ENCODE measurements around the gene ATP2B3. TPM values are rescaled to one million over a fixed set of nuclear protein-coding genes. Genes with fewer than 3 reads are reported as not detected.

The ATP2B3 gene
- total RNA-seq, 2 experiments from 2014 or later, result not detected

DNA sequence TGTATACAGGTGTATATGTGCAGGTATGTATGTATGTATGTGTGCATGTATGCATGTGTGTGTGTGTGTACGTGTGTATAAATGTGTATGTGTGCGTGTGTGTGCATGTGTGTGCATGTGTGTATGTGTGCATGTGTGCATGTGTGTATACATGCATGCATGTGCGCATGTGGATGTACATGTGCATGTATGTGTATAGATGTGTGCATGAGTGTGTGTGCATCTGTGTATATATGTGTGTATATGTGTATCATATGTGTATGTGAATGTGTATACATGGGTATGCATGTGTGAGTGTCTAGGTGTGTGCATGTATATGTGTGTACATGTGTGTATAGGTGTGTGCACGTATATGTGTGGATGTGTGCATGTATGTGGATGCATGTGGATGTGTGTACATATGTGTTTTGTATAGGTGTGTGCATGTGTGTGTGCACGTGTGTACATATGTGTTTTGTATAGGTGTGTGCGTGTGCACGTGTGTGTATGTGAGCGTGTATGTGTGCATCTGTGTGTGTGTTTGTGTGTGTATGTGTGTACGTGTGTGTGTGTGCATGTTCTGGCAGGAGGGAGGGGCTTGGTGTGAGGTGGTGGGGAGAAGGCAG, 16.7 kb upstream of the ATP2B3 start:
- no peaks in the 10 kb centered on the region for H3K36me3 Mint-ChIP-seq (ENCODE audit: low read depth)
- DNase-seq (no peak), ATAC-seq (no peak)
- H3K4me3 Mint-ChIP-seq, result no peak overlapping the region
- H3K4me1 Mint-ChIP-seq, result no peaks in the 10 kb centered on the region
- H3K9me3 Mint-ChIP-seq (ENCODE audit: low read depth), result no peaks in the 10 kb centered on the region
- H3K27me3 Mint-ChIP-seq, result no peaks in the 10 kb centered on the region
- no peak overlapping the region for H3K27ac Mint-ChIP-seq
- intact Hi-C loops (cut with DNase I, micrococcal nuclease), result no loop called here
- ChIA-PET POLR2A (no interaction called here), CTCF (no interaction called here)

DNA sequence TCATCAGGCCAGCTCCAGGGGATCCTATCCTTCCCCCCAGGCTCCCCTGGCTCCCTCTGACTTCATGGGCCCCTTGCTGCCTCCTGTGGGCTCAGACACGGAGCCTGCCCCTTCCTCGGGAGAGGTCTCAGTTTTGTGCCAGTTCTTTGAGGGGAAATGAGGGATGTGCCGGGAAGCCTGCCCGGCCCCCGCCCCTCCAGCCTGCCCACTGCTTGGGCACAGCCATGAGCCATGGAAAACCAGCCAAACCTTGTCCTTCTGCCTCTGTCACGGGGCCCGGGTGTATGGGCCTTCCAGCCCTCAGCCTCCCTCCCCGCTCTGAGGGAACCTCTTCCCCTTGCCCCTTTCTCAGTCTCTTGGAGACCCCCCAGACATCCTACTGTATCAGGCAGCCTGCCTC, 15.9 kb upstream of the ATP2B3 start:
- Mint-ChIP-seq H3K27ac (no peak overlapping the region), H3K9me3 (ENCODE audit: low read depth) (no peaks in the 10 kb centered on the region), H3K4me1 (no peaks in the 10 kb centered on the region), H3K36me3 (ENCODE audit: low read depth) (no peaks in the 10 kb centered on the region), H3K4me3 (no peak overlapping the region), H3K27me3 (no peaks in the 10 kb centered on the region)
- intact Hi-C loops (cut with DNase I, micrococcal nuclease), result no loop called here
- ChIA-PET CTCF (no interaction called here), POLR2A (no interaction called here)
- ATAC-seq (no peak), DNase-seq (no peak)

DNA sequence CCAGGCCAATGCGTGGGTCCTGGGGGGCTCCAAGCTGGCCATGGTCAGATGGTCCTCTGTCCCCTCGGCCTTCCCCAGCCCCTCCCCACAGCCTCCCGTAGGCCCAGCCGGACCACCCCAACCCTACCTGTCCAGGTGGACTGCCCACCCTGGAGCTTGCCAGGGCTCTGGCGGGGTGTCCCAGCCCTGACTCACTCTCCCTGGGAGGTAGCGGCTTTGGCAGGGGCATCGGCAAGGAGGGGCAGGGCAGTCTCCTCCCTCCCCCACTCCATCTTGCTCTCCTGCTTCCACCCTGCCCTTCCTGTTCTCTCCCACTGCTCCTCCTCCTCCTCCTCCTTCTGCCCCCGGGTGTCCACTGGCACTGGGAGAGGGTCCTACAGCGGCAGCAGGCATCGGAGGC, 15.3 kb upstream of the ATP2B3 start:
- Mint-ChIP-seq H3K36me3 (ENCODE audit: low read depth) (no peaks in the 10 kb centered on the region), H3K4me3 (no peak overlapping the region), H3K9me3 (ENCODE audit: low read depth) (no peaks in the 10 kb centered on the region), H3K27me3 (no peaks in the 10 kb centered on the region), H3K27ac (no peak overlapping the region), H3K4me1 (no peaks in the 10 kb centered on the region)
- CTCF ChIA-PET, result no interaction called here
- DNase-seq (no peak), ATAC-seq (no peak)
- intact Hi-C loops (cut with DNase I, micrococcal nuclease), result no loop called here
- POLR2A ChIA-PET, result no interaction called here

DNA sequence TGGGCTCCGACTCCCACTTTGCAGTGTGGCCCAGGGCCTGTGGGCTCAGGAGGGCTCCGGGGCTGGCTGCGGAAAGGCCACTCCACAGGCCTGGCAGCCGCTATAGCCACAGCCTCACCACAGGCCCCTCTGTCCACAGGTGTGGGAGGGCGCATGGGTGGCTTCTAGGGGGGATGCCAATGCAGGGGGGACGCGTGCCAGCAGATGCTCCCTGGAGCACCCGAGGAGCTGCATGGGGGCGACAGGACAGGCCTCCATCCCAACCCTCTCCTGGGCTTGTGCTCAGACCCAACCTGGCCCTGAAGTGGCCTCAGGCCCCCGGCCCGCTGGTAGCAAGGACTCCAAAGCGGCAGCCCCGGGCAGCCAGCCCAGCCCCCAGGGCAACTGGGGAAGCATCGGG, 14.6 kb upstream of the ATP2B3 start:
- ChIA-PET CTCF (no interaction called here), POLR2A (no interaction called here)
- intact Hi-C loops (cut with DNase I, micrococcal nuclease), result no loop called here
- Mint-ChIP-seq H3K27ac (no peak overlapping the region), H3K4me1 (no peaks in the 10 kb centered on the region), H3K4me3 (no peak overlapping the region), H3K36me3 (ENCODE audit: low read depth) (no peaks in the 10 kb centered on the region), H3K27me3 (no peaks in the 10 kb centered on the region), H3K9me3 (ENCODE audit: low read depth) (no peaks in the 10 kb centered on the region)
- ATAC-seq, result no peak
- no peak for DNase-seq

DNA sequence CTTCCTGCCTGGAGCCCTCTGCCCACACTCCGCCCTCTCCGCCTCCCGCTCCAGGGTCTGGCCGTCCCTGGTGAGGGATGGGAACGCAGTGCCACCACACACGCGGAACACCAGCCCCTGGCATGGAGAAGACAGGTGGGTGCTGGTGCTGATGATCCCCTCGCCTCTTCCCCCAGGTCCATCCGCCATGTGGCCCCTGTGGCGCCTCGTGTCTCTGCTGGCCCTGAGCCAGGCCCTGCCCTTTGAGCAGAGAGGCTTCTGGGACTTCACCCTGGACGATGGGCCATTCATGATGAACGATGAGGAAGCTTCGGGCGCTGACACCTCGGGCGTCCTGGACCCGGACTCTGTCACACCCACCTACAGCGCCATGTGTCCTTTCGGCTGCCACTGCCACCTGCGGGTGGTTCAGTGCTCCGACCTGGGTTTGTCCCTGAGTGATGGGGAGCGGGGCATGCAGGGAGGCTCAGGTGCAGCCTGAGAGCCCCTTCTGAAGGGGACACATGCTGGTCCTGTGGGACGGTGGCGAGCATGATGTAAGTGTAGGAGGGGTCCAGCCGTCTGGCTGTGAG, 12.9 kb upstream of the ATP2B3 start:
- intact Hi-C loops (cut with DNase I, micrococcal nuclease), result loop anchor here (5.0 kb wide), 4 partner anchors 102 to 547 kb away; partner anchors contain the start of genes PNMA6E (in 1 of the 2) and ZNF275 (in 1 of the 2)
- H3K27me3 Mint-ChIP-seq, result no peaks in the 10 kb centered on the region
- H3K27ac Mint-ChIP-seq, result no peak overlapping the region
- ChIA-PET POLR2A (no interaction called here), CTCF (interaction anchor here (0.6 to 3.5 kb wide), 3 partner anchors 33 to 159 kb away, joined by 3 to 20 read pairs (median 4); partner anchors contain the start of gene HAUS7)
- DNase-seq (no peak), ATAC-seq (no peak)
- no peaks in the 10 kb centered on the region for H3K4me1 Mint-ChIP-seq
- no peak overlapping the region for H3K4me3 Mint-ChIP-seq
- H3K9me3 Mint-ChIP-seq (ENCODE audit: low read depth), result no peaks in the 10 kb centered on the region
- no peaks in the 10 kb centered on the region for H3K36me3 Mint-ChIP-seq (ENCODE audit: low read depth)

DNA sequence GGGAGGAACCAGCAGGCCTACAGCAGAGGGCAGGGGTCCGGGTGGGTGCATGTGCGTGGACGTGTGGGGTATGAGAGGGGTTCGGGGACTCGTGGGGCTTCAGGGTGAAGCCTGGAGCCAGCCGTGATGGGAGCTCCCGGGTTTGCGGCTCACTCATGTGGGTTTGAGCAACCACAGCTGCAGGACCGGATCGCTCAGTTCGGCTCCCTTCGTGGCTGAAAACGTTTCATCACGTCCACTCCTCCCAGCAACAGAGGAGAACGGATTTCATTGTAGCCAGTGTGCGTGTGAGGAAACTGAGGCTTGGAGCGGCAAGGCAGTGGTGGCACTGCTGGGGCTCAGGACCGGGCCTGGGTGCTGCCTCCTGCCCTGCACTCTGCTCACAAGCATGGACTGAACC, 12.1 kb upstream of the ATP2B3 start:
- Mint-ChIP-seq H3K4me3 (no peak overlapping the region), H3K27me3 (no peaks in the 10 kb centered on the region), H3K4me1 (no peaks in the 10 kb centered on the region), H3K36me3 (ENCODE audit: low read depth) (no peaks in the 10 kb centered on the region), H3K27ac (no peak overlapping the region), H3K9me3 (ENCODE audit: low read depth) (no peaks in the 10 kb centered on the region)
- no peak for ATAC-seq
- intact Hi-C loops (cut with DNase I, micrococcal nuclease), result loop anchor here (5.0 kb wide), 4 partner anchors 103 to 548 kb away; partner anchors contain the start of genes PNMA6E (in 1 of the 2) and ZNF275 (in 1 of the 2)
- CTCF ChIA-PET, result interaction anchor here (0.5 to 3.5 kb wide), 5 partner anchors 34 to 182 kb away, joined by 3 to 20 read pairs (median 3); partner anchors contain the start of genes HAUS7 and SLC6A8
- DNase-seq, result no peak
- POLR2A ChIA-PET, result no interaction called here

DNA sequence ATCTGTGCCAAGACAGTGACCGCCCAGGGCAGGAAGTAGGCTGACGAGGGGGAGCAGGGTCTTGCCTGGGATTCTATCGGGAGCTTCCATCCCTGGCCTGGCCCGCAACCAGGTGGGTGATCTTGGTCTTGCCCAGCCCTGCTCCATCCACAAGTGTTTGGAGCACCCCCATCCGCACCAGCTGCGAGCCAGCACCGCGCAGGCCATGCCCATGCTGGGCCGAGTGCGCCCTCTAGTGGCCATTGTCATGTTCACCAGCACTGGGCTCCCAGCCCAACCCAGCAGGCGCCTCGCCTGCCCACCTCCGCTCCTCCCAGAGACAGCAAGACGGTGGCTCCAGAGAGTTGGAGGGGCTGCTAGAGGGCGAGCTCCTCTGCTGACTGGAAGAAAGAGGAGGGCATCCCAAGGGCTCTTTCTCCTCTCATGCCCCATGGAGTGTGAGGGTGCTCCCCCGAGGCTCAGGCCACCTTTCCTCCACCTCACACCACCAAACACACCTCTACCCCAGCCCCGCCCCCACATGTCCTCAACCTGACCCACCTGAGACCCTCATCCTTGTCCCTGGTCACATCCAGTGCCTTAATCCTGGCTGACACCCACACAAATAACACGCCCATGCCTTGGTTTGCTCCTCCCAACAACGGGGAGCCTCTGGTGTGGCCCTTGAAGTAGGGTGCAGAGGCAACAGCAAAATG, 9.8 kb upstream of the ATP2B3 start:
- peak; percentile 100 for ATAC-seq
- Mint-ChIP-seq H3K27me3 (no peaks in the 10 kb centered on the region), H3K36me3 (ENCODE audit: low read depth) (no peaks in the 10 kb centered on the region), H3K4me3 (no peak overlapping the region), H3K27ac (no peak overlapping the region), H3K9me3 (ENCODE audit: low read depth) (no peaks in the 10 kb centered on the region), H3K4me1 (no peaks in the 10 kb centered on the region)
- POLR2A ChIA-PET, result interaction anchor here (0.7 kb wide), 1 partner anchor 110 kb away, joined by 3 read pairs; no protein-coding TSS in a partner anchor
- peak; percentile 89 for DNase-seq
- intact Hi-C loops (cut with DNase I, micrococcal nuclease), result loop anchor here (1.0 to 5.0 kb wide), 10 partner anchors 36 to 566 kb away; partner anchors contain the start of genes HAUS7 (in 1 of the 2), PNMA6E (in 1 of the 2) and ZNF275 (in 1 of the 2)
- CTCF ChIA-PET, result interaction anchor here (0.6 to 3.5 kb wide), 12 partner anchors 8 to 566 kb away, joined by 3 to 20 read pairs (median 5); partner anchors contain the start of gene HAUS7

DNA sequence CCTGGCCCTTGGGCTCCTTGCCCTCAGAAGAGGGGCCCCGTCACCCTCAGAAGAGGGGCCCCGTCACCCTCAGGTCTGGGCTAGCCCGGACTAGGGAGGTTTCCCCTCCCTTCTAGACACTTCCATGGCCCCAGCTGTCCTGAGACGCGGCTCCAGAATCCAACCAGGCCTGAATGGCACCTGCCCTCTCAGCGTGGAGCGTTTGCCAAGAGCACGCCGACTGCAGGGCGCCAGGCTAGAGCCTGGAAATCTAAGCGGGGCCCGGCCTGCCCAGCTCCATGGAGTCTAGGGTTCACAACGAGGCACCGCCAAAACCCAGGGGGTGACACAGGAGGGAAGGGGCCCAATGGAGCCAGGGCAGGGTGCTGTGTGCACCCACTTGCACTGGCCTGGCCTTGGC, 7.8 kb upstream of the ATP2B3 start:
- Mint-ChIP-seq H3K36me3 (ENCODE audit: low read depth) (no peaks in the 10 kb centered on the region), H3K4me3 (no peak overlapping the region), H3K27ac (no peak overlapping the region), H3K9me3 (ENCODE audit: low read depth) (no peaks in the 10 kb centered on the region), H3K4me1 (no peaks in the 10 kb centered on the region), H3K27me3 (no peaks in the 10 kb centered on the region)
- ChIA-PET POLR2A (no interaction called here), CTCF (interaction anchor here (1.0 kb wide), 1 partner anchor 103 kb away, joined by 3 read pairs; no protein-coding TSS in a partner anchor)
- DNase-seq, result no peak
- no peak for ATAC-seq
- intact Hi-C loops (cut with DNase I, micrococcal nuclease), result loop anchor here (5.0 kb wide), 4 partner anchors 107 to 552 kb away; partner anchors contain the start of genes PNMA6E (in 1 of the 2) and ZNF275 (in 1 of the 2)

DNA sequence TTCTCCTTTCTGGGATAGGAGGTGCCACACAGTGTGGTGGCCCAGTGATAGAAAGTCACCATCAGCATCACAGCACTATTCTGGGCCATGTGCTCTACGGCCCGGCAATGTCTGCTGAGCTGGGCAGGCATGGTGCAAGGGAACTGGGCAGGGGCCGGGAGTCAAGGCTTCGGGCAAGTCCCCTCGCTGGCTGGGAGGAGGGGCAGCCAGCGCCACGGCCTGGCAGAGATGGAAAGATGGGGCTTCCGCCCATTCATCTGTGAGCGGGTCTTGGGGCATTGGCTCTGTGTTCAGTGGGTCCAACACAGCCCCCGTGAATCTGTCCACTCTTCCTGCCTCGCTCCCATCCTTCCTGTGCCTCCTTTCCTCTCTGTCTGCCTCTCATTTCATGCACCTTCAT, 7.1 kb upstream of the ATP2B3 start:
- no peaks in the 10 kb centered on the region for H3K9me3 Mint-ChIP-seq (ENCODE audit: low read depth)
- H3K36me3 Mint-ChIP-seq (ENCODE audit: low read depth), result no peaks in the 10 kb centered on the region
- H3K4me3 Mint-ChIP-seq, result no peak overlapping the region
- POLR2A ChIA-PET, result no interaction called here
- ATAC-seq (no peak), DNase-seq (no peak)
- intact Hi-C loops (cut with DNase I, micrococcal nuclease), result no loop called here
- H3K27ac Mint-ChIP-seq, result no peak overlapping the region
- CTCF ChIA-PET, result interaction anchor here (0.7 kb wide), 1 partner anchor 567 kb away, joined by 3 read pairs; no protein-coding TSS in a partner anchor
- H3K27me3 Mint-ChIP-seq, result no peaks in the 10 kb centered on the region
- H3K4me1 Mint-ChIP-seq, result no peaks in the 10 kb centered on the region

DNA sequence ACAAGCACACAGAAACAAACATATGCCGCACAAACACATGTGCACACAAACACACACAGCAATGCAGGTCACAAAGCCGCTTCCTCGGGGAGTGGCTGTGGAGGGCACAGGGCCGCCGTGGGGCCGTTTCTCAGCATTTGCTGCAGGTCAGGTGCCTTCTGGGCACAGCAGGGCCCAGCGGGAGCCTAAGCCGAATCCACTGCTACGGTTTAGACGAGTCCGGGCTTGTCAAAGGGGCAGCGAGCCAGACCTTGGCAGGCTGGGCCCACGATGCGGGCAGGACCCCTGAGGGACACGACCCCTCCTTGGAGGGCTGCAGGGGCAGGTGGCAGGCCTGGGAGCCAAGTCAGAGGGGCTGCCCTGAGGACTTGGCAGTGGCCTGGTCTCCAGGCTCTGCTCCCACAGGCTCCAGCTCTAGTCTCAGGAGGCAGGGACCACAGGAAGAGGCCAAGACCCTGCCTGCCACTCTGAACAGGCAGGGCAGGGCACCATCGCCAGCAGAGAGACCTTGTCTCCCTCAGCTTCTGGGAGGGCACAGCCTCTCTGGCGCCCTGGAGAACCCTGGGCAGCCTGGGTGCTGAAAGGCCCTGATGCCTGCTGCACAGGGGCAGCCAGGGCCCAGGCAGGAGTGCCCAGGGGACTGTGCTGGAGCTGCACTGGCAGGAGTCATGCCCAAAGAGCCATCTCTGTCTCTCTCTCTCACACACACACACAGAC, 5.5 kb upstream of the ATP2B3 start:
- Mint-ChIP-seq H3K4me1 (no peaks in the 10 kb centered on the region), H3K27ac (no peak overlapping the region), H3K9me3 (ENCODE audit: low read depth) (no peaks in the 10 kb centered on the region), H3K36me3 (ENCODE audit: low read depth) (no peaks in the 10 kb centered on the region), H3K4me3 (no peak overlapping the region), H3K27me3 (peaks cover 7% of the 10 kb centered on the region)
- DNase-seq, result no peak
- ChIA-PET POLR2A (no interaction called here), CTCF (interaction anchor here (0.9 kb wide), 1 partner anchor 41 kb away, joined by 5 read pairs; the partner anchor contains the start of gene HAUS7)
- ATAC-seq, result no peak
- intact Hi-C loops (cut with DNase I, micrococcal nuclease), result no loop called here

DNA sequence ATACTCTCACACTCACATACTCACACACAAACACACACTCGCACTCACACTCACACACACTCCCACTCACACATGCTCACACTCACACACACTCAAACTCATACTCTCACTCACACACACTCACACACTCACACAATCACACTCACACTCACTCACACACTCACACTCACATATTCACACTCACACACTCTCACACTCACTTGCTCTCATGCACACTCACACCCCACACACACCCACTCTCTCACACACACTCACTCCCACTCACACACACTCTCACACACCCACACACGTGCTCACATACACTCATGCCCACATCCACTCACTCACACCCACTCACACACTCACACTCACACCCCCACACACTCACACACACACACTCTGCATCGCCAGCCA, 4.9 kb upstream of the ATP2B3 start:
- H3K27ac Mint-ChIP-seq, result no peak overlapping the region
- H3K4me3 Mint-ChIP-seq, result no peak overlapping the region
- DNase-seq (no peak), ATAC-seq (no peak)
- H3K36me3 Mint-ChIP-seq (ENCODE audit: low read depth), result no peaks in the 10 kb centered on the region
- H3K27me3 Mint-ChIP-seq, result peaks cover 9% of the 10 kb centered on the region
- ChIA-PET POLR2A (interaction anchor here (0.7 kb wide), 1 partner anchor 413 kb away, joined by 3 read pairs; no protein-coding TSS in a partner anchor), CTCF (no interaction called here)
- H3K4me1 Mint-ChIP-seq, result no peaks in the 10 kb centered on the region
- no peaks in the 10 kb centered on the region for H3K9me3 Mint-ChIP-seq (ENCODE audit: low read depth)
- intact Hi-C loops (cut with DNase I, micrococcal nuclease), result no loop called here

All from activated CD4-positive, alpha-beta T cell treated with anti-CD3 and anti-CD28 coated beads for 36 hours (primary cell).